ENCODE measurements around the gene DNMT3L. TPM values are rescaled to one million over a fixed set of nuclear protein-coding genes. Genes with fewer than 3 reads are reported as not detected.
"Not testable (repeated sequence)": the region's sequence is repeated elsewhere in the genome, so short reads cannot be mapped to it uniquely, and the experiment has no call there.

Gene DNMT3L
- total RNA-seq, 1 donor from 2014 or later = not detected

GRCh38 chr21:44253832-44254710 is 7.6 kb downstream of the DNMT3L start:
- Histone ChIP-seq H3K9ac (ENCODE audit: low read length) (no peak overlapping the region), H3K79me2 (ENCODE audit: insufficient read depth, low read length) (no peaks in the 10 kb centered on the region), H3K4me2 (ENCODE audit: low read length) (no peak overlapping the region), H3K9me3 (ENCODE audit: insufficient read depth, low read depth, low read length) (no peaks in the 10 kb centered on the region), H3K4me1 (ENCODE audit: insufficient read depth, low read length) (no peaks in the 10 kb centered on the region), H3K27me3 (ENCODE audit: insufficient read depth, low read length) (no peaks in the 10 kb centered on the region), H4K20me1 (ENCODE audit: insufficient read depth, low read length) (no peaks in the 10 kb centered on the region), H3K27ac (ENCODE audit: low read depth, low read length) (no peak overlapping the region), H2AFZ (ENCODE audit: low read depth, low read length) (no peak overlapping the region), H3K4me3 (ENCODE audit: insufficient read depth, low read depth, low read length) (no peak overlapping the region), H3K36me3 (ENCODE audit: insufficient read depth, low read length) (no peaks in the 10 kb centered on the region)
- FAIRE-seq (no peak), DNase-seq (ENCODE audit: low read depth) (no peak)
- Mint-ChIP-seq H3K27me3 (ENCODE audit: low read depth, unreplicated experiment) (peaks cover 11% of the 10 kb centered on the region), H3K36me3 (ENCODE audit: low read depth, unreplicated experiment) (no peaks in the 10 kb centered on the region), H3K4me1 (ENCODE audit: low read depth, unreplicated experiment) (peaks cover 5% of the 10 kb centered on the region), H3K4me3 (ENCODE audit: unreplicated experiment) (no peak overlapping the region), H3K27ac (ENCODE audit: unreplicated experiment) (no peak overlapping the region), H3K9me3 (ENCODE audit: unreplicated experiment) (no peaks in the 10 kb centered on the region)
- no peak for TF ChIP-seq CTCF (IDR thresholded peaks at IDR 0.05; ENCODE audit: insufficient read depth, low read depth, low read length)
- no peak for TF ChIP-seq EZH2 (IDR thresholded peaks at IDR 0.05; ENCODE audit: insufficient read depth, low read length)

DNA sequence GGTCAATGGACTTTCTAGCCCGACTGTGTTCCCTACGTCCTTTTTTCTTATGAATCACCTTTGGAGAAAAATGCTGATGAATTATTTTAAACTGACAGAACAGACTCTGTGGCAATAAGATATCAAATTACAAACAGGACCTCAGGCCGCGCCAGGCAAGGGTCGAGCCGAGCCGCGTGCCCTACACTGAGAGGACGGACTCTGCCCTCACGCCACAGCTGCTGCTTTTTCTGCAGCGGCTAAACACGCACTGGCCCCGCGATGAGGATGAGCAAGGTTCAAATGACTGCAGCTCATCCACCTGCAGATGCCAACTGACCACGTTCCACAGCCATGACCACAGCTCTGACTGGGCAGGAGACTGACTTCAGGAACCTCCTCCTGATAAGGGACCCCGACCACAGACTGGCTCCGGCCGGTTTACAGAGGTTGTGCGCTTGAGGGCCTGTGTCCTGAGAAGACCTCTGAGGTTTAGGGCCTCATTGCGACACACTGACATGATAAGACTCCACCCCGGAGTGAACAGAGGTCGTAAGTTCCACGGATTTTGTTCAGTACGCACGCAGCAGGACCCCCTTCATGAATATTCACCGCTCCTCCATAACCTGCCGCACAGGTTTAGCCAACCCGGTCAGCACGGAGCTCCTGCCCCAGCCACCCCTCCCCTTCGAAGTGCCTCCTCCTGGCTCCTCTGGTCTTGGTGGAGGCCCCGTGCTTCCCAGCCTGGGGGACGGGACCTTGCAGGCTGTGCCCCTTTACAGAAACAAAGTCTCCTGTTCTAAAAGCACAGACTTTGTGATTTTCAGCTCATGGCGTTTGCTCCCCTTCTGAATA is 12.3 kb downstream of the DNMT3L start:
- FAIRE-seq; H3K4me3 Mint-ChIP-seq (ENCODE audit: unreplicated experiment); H3K36me3 Mint-ChIP-seq (ENCODE audit: low read depth, unreplicated experiment); H3K4me3 ChIP-seq (ENCODE audit: insufficient read depth, low read depth, low read length); H3K4me1 Mint-ChIP-seq (ENCODE audit: low read depth, unreplicated experiment); H3K4me2 ChIP-seq (ENCODE audit: low read length); H3K27ac ChIP-seq (ENCODE audit: low read depth, low read length); H2AFZ ChIP-seq (ENCODE audit: low read depth, low read length); DNase-seq (ENCODE audit: low read depth); H3K27ac Mint-ChIP-seq (ENCODE audit: unreplicated experiment); H3K9me3 Mint-ChIP-seq (ENCODE audit: unreplicated experiment); H4K20me1 ChIP-seq (ENCODE audit: insufficient read depth, low read length); H3K4me1 ChIP-seq (ENCODE audit: insufficient read depth, low read length); H3K9me3 ChIP-seq (ENCODE audit: insufficient read depth, low read depth, low read length); H3K79me2 ChIP-seq (ENCODE audit: insufficient read depth, low read length); H3K27me3 Mint-ChIP-seq (ENCODE audit: low read depth, unreplicated experiment); H3K36me3 ChIP-seq (ENCODE audit: insufficient read depth, low read length); H3K9ac ChIP-seq (ENCODE audit: low read length); H3K27me3 ChIP-seq (ENCODE audit: insufficient read depth, low read length): not testable (repeated sequence)

DNA sequence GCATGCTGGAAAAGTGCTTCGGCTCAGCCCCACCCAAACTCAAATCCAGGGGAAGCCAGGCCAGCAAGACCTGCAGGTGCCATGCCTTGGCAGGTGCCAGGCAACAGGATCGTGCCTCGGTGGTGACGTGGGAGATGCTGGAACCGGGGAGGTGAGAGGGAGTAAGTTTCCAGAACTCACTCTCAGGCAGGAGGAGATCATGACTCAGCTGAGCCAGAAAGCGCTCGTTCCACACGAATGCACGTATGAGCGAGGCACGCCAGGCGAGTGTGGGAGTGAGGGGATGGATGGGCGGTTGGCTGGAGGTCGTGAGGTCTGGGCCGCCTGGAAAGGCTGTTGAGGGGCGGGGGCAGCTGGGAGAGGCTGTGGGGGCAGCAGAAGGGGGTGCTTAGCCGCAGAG is 13.8 kb downstream of the DNMT3L start:
- not testable (repeated sequence) for H3K36me3 ChIP-seq (ENCODE audit: insufficient read depth, low read length); H3K4me2 ChIP-seq (ENCODE audit: low read length); H3K36me3 Mint-ChIP-seq (ENCODE audit: low read depth, unreplicated experiment); DNase-seq (ENCODE audit: low read depth); H3K27ac ChIP-seq (ENCODE audit: low read depth, low read length); FAIRE-seq; H3K4me3 ChIP-seq (ENCODE audit: insufficient read depth, low read depth, low read length); H3K9me3 Mint-ChIP-seq (ENCODE audit: unreplicated experiment); H2AFZ ChIP-seq (ENCODE audit: low read depth, low read length); H3K27ac Mint-ChIP-seq (ENCODE audit: unreplicated experiment); H4K20me1 ChIP-seq (ENCODE audit: insufficient read depth, low read length); H3K27me3 ChIP-seq (ENCODE audit: insufficient read depth, low read length); H3K4me1 ChIP-seq (ENCODE audit: insufficient read depth, low read length); H3K4me1 Mint-ChIP-seq (ENCODE audit: low read depth, unreplicated experiment); H3K79me2 ChIP-seq (ENCODE audit: insufficient read depth, low read length); H3K9me3 ChIP-seq (ENCODE audit: insufficient read depth, low read depth, low read length); H3K9ac ChIP-seq (ENCODE audit: low read length); H3K4me3 Mint-ChIP-seq (ENCODE audit: unreplicated experiment); H3K27me3 Mint-ChIP-seq (ENCODE audit: low read depth, unreplicated experiment)

DNA sequence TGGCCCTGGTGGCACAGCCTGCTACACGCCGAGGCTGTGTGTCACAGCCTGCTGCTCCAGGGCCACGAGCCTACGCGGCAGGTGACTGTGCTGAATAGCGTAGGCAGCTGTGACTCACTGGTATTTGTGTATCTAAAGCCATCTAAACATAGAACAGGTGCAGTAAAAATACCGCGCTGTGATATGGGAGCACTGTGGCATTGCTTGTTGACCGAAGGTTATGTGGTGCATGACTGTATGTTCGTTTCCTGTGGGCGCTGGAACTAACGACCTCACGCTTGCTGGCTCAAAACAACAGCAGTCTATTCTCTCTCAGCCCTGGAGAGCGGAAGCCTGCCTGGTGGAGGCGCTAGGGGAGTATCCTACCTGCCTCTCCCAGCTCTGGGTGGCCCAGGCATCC is 17.7 kb downstream of the DNMT3L start:
- not testable (repeated sequence) for H2AFZ ChIP-seq (ENCODE audit: low read depth, low read length); H3K9me3 Mint-ChIP-seq (ENCODE audit: unreplicated experiment); H3K27me3 Mint-ChIP-seq (ENCODE audit: low read depth, unreplicated experiment); H3K4me2 ChIP-seq (ENCODE audit: low read length); H3K4me3 Mint-ChIP-seq (ENCODE audit: unreplicated experiment); FAIRE-seq; H3K9ac ChIP-seq (ENCODE audit: low read length); H3K27ac ChIP-seq (ENCODE audit: low read depth, low read length); H3K4me3 ChIP-seq (ENCODE audit: insufficient read depth, low read depth, low read length); H3K9me3 ChIP-seq (ENCODE audit: insufficient read depth, low read depth, low read length); H4K20me1 ChIP-seq (ENCODE audit: insufficient read depth, low read length); H3K4me1 ChIP-seq (ENCODE audit: insufficient read depth, low read length); H3K27me3 ChIP-seq (ENCODE audit: insufficient read depth, low read length); H3K4me1 Mint-ChIP-seq (ENCODE audit: low read depth, unreplicated experiment); H3K36me3 ChIP-seq (ENCODE audit: insufficient read depth, low read length); H3K36me3 Mint-ChIP-seq (ENCODE audit: low read depth, unreplicated experiment); H3K27ac Mint-ChIP-seq (ENCODE audit: unreplicated experiment); DNase-seq (ENCODE audit: low read depth); H3K79me2 ChIP-seq (ENCODE audit: insufficient read depth, low read length)

DNA sequence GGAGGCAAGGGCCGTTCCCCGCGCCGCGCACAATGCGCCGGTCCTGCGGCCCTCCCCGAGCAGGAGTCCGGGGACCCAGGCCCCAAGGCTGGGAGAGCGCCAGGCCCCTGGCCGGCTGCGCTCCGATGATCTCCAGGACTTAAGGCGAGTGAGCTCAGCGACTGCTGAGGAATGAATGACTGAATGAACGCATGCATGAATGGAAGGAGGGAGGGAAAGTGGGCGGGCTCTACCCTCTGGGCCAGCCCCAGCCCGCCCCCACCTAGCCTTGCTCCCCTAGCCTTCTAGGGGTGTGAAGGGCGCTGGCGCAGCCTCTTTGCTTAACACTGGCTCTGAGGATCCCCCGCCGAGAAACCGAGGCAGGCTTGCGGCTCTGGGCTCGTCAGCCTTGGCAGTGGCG is 20.4 kb downstream of the DNMT3L start:
- FAIRE-seq; DNase-seq (ENCODE audit: low read depth); H3K36me3 Mint-ChIP-seq (ENCODE audit: low read depth, unreplicated experiment); H3K9me3 ChIP-seq (ENCODE audit: insufficient read depth, low read depth, low read length); H3K27me3 Mint-ChIP-seq (ENCODE audit: low read depth, unreplicated experiment); H3K9me3 Mint-ChIP-seq (ENCODE audit: unreplicated experiment); H3K27ac Mint-ChIP-seq (ENCODE audit: unreplicated experiment); H3K4me3 ChIP-seq (ENCODE audit: insufficient read depth, low read depth, low read length); H2AFZ ChIP-seq (ENCODE audit: low read depth, low read length); H3K79me2 ChIP-seq (ENCODE audit: insufficient read depth, low read length); H3K4me2 ChIP-seq (ENCODE audit: low read length); H3K36me3 ChIP-seq (ENCODE audit: insufficient read depth, low read length); H3K4me1 Mint-ChIP-seq (ENCODE audit: low read depth, unreplicated experiment); H3K9ac ChIP-seq (ENCODE audit: low read length); H3K4me3 Mint-ChIP-seq (ENCODE audit: unreplicated experiment); H3K4me1 ChIP-seq (ENCODE audit: insufficient read depth, low read length); H3K27me3 ChIP-seq (ENCODE audit: insufficient read depth, low read length); H4K20me1 ChIP-seq (ENCODE audit: insufficient read depth, low read length); H3K27ac ChIP-seq (ENCODE audit: low read depth, low read length): not testable (repeated sequence)

Data from astrocyte (in vitro differentiated cells and primary cell).